NCI-H146 (cell line): ENCODE data around the gene ATG2B.
"Not testable (repeated sequence)": the region's sequence is repeated elsewhere in the genome, so short reads cannot be mapped to it uniquely, and the experiment has no call there.

Experiments used
- DNase-seq: peaks from one replicate; lab custom pipeline; 2025; lab: John Stamatoyannopoulos, UW

Gene ATG2B

GRCh38 chr14:96370528-96370927 is 7.4 kb upstream of the ATG2B start:
- no peak for DNase-seq

- no peak for DNase-seq
These were observed 5.4 kb upstream of the ATG2B start for GRCh38 chr14:96368534-96368933.

- DNase-seq = no peak
These were observed 1.8 kb upstream of the ATG2B start for GRCh38 chr14:96364962-96365361.

GRCh38 chr14:96363751-96364336 is 703 bp upstream of the ATG2B start:
- peak; percentile 41 for DNase-seq

- peak; percentile 40 for DNase-seq
These were observed 823 bp downstream of the ATG2B start for GRCh38 chr14:96362071-96362964.

GRCh38 chr14:96359959-96360358 is 3.2 kb downstream of the ATG2B start:
- DNase-seq = no peak

GRCh38 chr14:96357216-96357615 is 5.9 kb downstream of the ATG2B start:
- DNase-seq = no peak

- no peak for DNase-seq
These were observed 8.9 kb downstream of the ATG2B start for GRCh38 chr14:96354246-96354645.

GRCh38 chr14:96352708-96353107 is 10.4 kb downstream of the ATG2B start:
- no peak for DNase-seq

- no peak for DNase-seq
These were observed 11.2 kb downstream of the ATG2B start for GRCh38 chr14:96351986-96352385.

- DNase-seq = no peak
These were observed 13.7 kb downstream of the ATG2B start for GRCh38 chr14:96349286-96350075.

- not testable (repeated sequence) for DNase-seq
These were observed 15.2 kb downstream of the ATG2B start for GRCh38 chr14:96347957-96348356.

GRCh38 chr14:96345669-96346068 is 17.5 kb downstream of the ATG2B start:
- DNase-seq = no peak

GRCh38 chr14:96341323-96341722 is 21.8 kb downstream of the ATG2B start:
- DNase-seq = no peak

GRCh38 chr14:96338551-96338950 is 24.6 kb downstream of the ATG2B start:
- DNase-seq = no peak

GRCh38 chr14:96324219-96324618 is 38.9 kb downstream of the ATG2B start:
- no peak for DNase-seq

- DNase-seq = no peak
These were observed 42.5 kb downstream of the ATG2B start for GRCh38 chr14:96320605-96321004.

GRCh38 chr14:96318836-96319235 is 44.3 kb downstream of the ATG2B start:
- DNase-seq = no peak

- DNase-seq = no peak
These were observed 47.1 kb downstream of the ATG2B start for GRCh38 chr14:96316087-96316486.

GRCh38 chr14:96310906-96311305 is 52.2 kb downstream of the ATG2B start:
- no peak for DNase-seq

- no peak for DNase-seq
These were observed 53.2 kb downstream of the ATG2B start for GRCh38 chr14:96309896-96310330.

- no peak for DNase-seq
These were observed 53.8 kb downstream of the ATG2B start for GRCh38 chr14:96309133-96309895.
